ENCODE results near the gene ASTN2. TPM values are rescaled to one million over a fixed set of nuclear protein-coding genes. Genes with fewer than 3 reads are reported as not detected.

Gene ASTN2
- total RNA-seq, 1 experiment from 2014 or later: 4.8 TPM

DNA sequence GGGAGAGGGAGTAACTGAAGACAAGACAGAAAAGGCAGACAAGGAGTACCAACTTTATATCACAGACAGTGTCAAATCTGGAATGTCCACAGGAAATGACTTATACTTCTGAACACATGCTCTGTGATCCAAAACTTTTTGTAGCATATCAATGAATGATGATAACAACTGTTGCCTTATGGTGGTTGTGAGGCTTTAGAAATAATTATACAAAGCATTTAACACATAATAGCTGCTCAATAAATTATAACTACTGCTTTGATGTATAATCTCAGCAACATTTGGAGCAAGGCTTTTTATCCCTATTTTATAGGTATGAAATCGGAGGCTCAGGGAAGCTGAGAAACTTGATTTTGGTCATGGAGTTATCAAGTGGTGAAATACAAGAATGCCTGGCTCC lies 3.3 kb upstream of the ASTN2 start (continued):
- no peak for TF ChIP-seq CEBPB (IDR thresholded peaks at IDR 0.05; ENCODE audit: low read depth)
- no peak for TF ChIP-seq SP1 (IDR thresholded peaks at IDR 0.05; ENCODE audit: low read depth)
- TF ChIP-seq FOSL1 (IDR thresholded peaks at IDR 0.05; ENCODE audit: low read depth): no peak
- TF ChIP-seq SIN3A (IDR thresholded peaks at IDR 0.05; ENCODE audit: low read depth): no peak
- TF ChIP-seq POLR2AphosphoS5 (IDR thresholded peaks at IDR 0.05; ENCODE audit: low read depth, low read length): no peak

- Histone ChIP-seq H3K9ac (ENCODE audit: low read length) (no peak overlapping the region), H3K27ac (ENCODE audit: low read depth, low read length) (no peak overlapping the region), H4K20me1 (ENCODE audit: insufficient read depth) (no peaks in the 10 kb centered on the region), H3K9me2 (ENCODE audit: insufficient read depth) (no peaks in the 10 kb centered on the region), H3K4me2 (ENCODE audit: low read length) (no peak overlapping the region), H3K36me3 (ENCODE audit: control insufficient read depth in 1 of 2, insufficient read depth in 2 of 2, low read length in 2 of 2) (no peaks in the 10 kb centered on the region), H3K9me3 (ENCODE audit: control insufficient read depth in 1 of 2, insufficient read depth in 1 of 2, low read depth in 1 of 2, low read length in 2 of 2) (peaks cover 0 to 5% of the 10 kb centered on the region in 2 experiments; a peak in 2 of 4 replicates), H3K4me3 (replicated peaks in 1 of 2; ENCODE audit: low read depth in 1 of 2, low read length in 2 of 2) (no peak overlapping the region), H3K4me1 (ENCODE audit: control insufficient read depth in 1 of 2, insufficient read depth in 2 of 2, low read length in 2 of 2) (no peaks in the 10 kb centered on the region), H3K27me3 (ENCODE audit: insufficient read depth, low read length) (no peaks in the 10 kb centered on the region), H2AFZ (ENCODE audit: low read depth, low read length, poor library complexity, severe bottlenecking) (no peak overlapping the region), H3K79me2 (ENCODE audit: insufficient read depth, low read length) (no peaks in the 10 kb centered on the region)
- intact Hi-C loops (cut with micrococcal nuclease): loop anchor here (10.0 kb wide), 1 partner anchor 682 kb away; no protein-coding TSS in a partner anchor
- TF ChIP-seq YY1 (IDR thresholded peaks at IDR 0.05; ENCODE audit: extremely low read depth, insufficient replicate concordance, low read depth, low read length): no peak
- TF ChIP-seq CTCF (IDR thresholded peaks at IDR 0.05 in 2 of 3, conservative IDR thresholded peaks at IDR 0.05 in 1 of 3; ENCODE audit: borderline replicate concordance in 1 of 3, insufficient read depth in 1 of 3, low read depth in 2 of 3, low read length in 2 of 3): no peak
- no peak for TF ChIP-seq ZFX (IDR thresholded peaks at IDR 0.05)
- no peak for TF ChIP-seq RAD21 (IDR thresholded peaks at IDR 0.05; ENCODE audit: low read depth)
- TF ChIP-seq CBX3 (IDR thresholded peaks at IDR 0.05; ENCODE audit: low read depth): no peak
- ChIA-PET POLR2A (no interaction called here), RAD21 (ENCODE audit: low non-redundant PET in 1 of 2, low total read pairs in 2 of 2, uncharacterized antibody in 2 of 2, unreplicated experiment in 2 of 2) (no interaction called here), CTCF (no interaction called here)
- no peak for ATAC-seq
- no peak for DNase-seq (ENCODE audit: low read depth, low spot score)
- no TSS peak for BruUV-seq (replicated peaks)
These were observed 2.0 kb upstream of the ASTN2 start for GRCh38 chr9:117416856-117417255.
